ENCODE data around the gene ALDH1L1. TPM values are rescaled to one million over a fixed set of nuclear protein-coding genes. Genes with fewer than 3 reads are reported as not detected.

The ALDH1L1 gene
- total RNA-seq, 2 donors from 2014 or later, result 54.7 to 65.3 TPM

DNA sequence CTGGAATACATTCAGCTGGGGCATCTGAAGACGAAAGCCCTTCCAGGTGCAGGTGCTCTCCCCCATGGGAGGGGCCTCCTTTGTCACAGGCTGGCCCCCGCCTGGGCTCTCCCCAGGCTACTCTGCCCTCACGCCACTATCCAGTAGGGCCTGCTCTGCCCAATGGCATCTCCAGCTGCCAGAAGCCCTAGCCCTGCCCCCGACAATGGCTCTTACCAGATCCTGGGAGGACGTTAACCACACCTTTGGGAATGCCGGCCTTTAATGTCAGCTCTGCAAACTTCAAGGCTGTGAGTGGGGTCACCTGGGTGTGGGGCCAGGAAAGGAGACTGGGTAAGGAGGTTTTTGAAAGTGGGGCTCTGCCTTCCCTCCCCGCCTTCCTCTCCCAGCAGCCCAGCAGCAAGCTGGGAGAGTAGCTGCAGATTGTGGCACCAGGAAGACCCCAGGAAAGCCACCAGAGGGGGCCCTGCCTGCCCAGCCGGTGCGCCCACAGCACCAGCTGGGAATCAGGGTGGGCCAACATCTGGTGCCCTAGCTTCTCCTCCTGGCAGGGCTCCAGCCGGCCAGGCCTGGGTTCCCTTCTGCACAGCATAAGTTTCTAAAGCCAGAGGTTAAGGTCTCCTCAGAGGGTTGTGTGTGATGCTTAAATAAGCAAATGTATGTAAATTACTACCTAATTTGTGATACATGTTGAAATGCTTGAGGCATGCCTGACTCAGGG, 56.1 kb downstream of the ALDH1L1 start:
- Histone ChIP-seq H3K27me3 (no peaks in the 10 kb centered on the region), H3K27ac (no peak overlapping the region), H3K9me3 (no peaks in the 10 kb centered on the region), H3K36me3 (replicated peaks in 1 of 2; ENCODE audit: insufficient read depth in 1 of 2, low read depth in 2 of 2) (no peaks in the 10 kb centered on the region), H3K4me3 (no peak overlapping the region), H3K4me1 (peaks cover 4% of the 10 kb centered on the region)
- DNase-seq (peak; percentile 1 to 10 (median 7)), ATAC-seq (no peak)
- TF ChIP-seq POLR2A (IDR thresholded peaks at IDR 0.05), result no peak
- TF ChIP-seq, protein P1, sequence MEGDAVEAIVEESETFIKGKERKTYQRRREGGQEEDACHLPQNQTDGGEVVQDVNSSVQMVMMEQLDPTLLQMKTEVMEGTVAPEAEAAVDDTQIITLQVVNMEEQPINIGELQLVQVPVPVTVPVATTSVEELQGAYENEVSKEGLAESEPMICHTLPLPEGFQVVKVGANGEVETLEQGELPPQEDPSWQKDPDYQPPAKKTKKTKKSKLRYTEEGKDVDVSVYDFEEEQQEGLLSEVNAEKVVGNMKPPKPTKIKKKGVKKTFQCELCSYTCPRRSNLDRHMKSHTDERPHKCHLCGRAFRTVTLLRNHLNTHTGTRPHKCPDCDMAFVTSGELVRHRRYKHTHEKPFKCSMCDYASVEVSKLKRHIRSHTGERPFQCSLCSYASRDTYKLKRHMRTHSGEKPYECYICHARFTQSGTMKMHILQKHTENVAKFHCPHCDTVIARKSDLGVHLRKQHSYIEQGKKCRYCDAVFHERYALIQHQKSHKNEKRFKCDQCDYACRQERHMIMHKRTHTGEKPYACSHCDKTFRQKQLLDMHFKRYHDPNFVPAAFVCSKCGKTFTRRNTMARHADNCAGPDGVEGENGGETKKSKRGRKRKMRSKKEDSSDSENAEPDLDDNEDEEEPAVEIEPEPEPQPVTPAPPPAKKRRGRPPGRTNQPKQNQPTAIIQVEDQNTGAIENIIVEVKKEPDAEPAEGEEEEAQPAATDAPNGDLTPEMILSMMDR (IDR thresholded peaks at IDR 0.05), result no peak
- intact Hi-C loops (cut with DNase I), result no loop called here
- WGBS, 2 donors, result 55 to 79% methylated on average over 5 to 10 of the region's 10 CpGs

DNA sequence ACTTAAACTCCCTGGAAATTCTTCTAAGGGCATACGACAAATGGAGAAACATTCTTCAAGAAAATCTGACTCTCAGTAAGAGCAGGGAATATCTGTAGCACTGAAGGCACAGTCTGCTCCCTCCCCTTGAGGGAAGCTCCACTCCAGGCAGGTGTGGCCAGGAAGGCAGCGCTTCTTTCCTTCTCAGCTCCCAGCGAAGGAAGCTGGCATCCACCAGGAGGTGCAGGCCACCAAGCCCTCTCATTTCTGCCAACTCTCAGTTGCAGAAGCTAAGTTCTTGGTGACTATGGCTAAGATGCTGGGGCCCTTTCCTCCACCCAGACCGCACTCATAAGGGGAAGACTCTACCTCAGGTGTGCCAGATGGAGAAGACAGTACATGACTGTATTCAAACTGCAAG, 58.8 kb downstream of the ALDH1L1 start:
- TF ChIP-seq POLR2A (IDR thresholded peaks at IDR 0.05), result no peak
- TF ChIP-seq, protein P1 (IDR thresholded peaks at IDR 0.05), result no peak
- peak in 1 of 4 donors; percentile 2 for DNase-seq
- WGBS, 2 donors, result 83 to 98% methylated on average over 4 of the region's 4 CpGs
- H3K36me3 ChIP-seq (replicated peaks in 1 of 2; ENCODE audit: insufficient read depth in 1 of 2, low read depth in 2 of 2), result peaks cover 0 to 3% of the 10 kb centered on the region in 2 donors
- no peaks in the 10 kb centered on the region for H3K4me1 ChIP-seq
- no peaks in the 10 kb centered on the region for H3K27me3 ChIP-seq
- no peak for ATAC-seq
- H3K27ac ChIP-seq, result no peak overlapping the region
- no peak overlapping the region for H3K4me3 ChIP-seq
- no peaks in the 10 kb centered on the region for H3K9me3 ChIP-seq
- intact Hi-C loops (cut with DNase I), result no loop called here

DNA sequence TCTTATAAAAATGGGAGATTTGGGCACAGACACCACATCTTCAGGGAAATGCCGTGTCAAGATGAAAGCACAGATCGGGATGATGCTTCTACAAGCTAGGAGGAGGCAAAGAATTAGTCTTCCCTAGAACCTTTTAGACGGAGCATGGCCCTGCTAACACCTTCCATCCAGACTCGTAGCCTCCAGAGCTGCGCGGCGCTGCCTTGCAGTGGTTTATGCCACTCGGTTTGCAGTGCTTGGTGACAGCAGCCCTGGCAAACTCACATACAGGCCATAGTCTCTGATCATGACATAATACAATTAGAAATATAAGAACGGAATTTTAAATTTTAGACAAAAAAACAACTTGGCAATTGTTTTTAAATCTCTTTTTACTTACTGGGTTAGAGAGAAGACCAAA, 59.3 kb downstream of the ALDH1L1 start:
- TF ChIP-seq POLR2A (IDR thresholded peaks at IDR 0.05), result no peak
- TF ChIP-seq, protein P1 (IDR thresholded peaks at IDR 0.05), result no peak
- ATAC-seq, result no peak
- Histone ChIP-seq H3K27me3 (no peaks in the 10 kb centered on the region), H3K36me3 (replicated peaks in 1 of 2; ENCODE audit: insufficient read depth in 1 of 2, low read depth in 2 of 2) (peaks cover 3 to 5% of the 10 kb centered on the region in 2 donors), H3K27ac (no peak overlapping the region), H3K4me3 (no peak overlapping the region), H3K9me3 (no peaks in the 10 kb centered on the region), H3K4me1 (no peaks in the 10 kb centered on the region)
- 87 to 92% methylated on average over 9 of the region's 9 CpGs for WGBS, 2 donors
- DNase-seq, result peak in 1 of 4 donors; percentile 4
- intact Hi-C loops (cut with DNase I), result no loop called here

DNA sequence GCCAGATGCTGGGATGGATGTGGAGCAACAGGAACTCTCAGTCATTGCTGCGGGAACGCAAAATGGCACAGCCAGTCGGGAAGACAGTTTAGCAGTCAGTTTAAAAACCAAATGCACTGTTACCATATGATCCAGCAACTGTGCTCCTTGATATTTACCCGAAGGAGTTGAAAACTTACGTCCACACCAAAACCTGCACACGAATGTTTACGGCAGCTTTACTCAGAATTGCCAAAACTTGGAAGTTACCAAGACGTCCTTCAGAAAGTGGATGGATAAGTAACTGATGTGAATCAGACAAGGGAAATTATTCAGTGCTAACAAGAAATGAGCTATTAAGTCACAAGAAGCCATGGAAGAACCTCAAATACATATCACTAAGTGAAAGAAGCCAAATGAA, 60.4 kb downstream of the ALDH1L1 start:
- ATAC-seq, result no peak
- no peak for TF ChIP-seq POLR2A (IDR thresholded peaks at IDR 0.05)
- no peak for DNase-seq
- intact Hi-C loops (cut with DNase I), result no loop called here
- no peaks in the 10 kb centered on the region for H3K27me3 ChIP-seq
- H3K9me3 ChIP-seq, result no peaks in the 10 kb centered on the region
- WGBS, 2 donors, result 92 to 94% methylated on average over 8 of the region's 8 CpGs
- H3K36me3 ChIP-seq (replicated peaks in 1 of 2; ENCODE audit: insufficient read depth in 1 of 2, low read depth in 2 of 2), result peaks cover 4 to 5% of the 10 kb centered on the region in 2 donors
- no peak overlapping the region for H3K27ac ChIP-seq
- no peaks in the 10 kb centered on the region for H3K4me1 ChIP-seq
- no peak overlapping the region for H3K4me3 ChIP-seq

DNA sequence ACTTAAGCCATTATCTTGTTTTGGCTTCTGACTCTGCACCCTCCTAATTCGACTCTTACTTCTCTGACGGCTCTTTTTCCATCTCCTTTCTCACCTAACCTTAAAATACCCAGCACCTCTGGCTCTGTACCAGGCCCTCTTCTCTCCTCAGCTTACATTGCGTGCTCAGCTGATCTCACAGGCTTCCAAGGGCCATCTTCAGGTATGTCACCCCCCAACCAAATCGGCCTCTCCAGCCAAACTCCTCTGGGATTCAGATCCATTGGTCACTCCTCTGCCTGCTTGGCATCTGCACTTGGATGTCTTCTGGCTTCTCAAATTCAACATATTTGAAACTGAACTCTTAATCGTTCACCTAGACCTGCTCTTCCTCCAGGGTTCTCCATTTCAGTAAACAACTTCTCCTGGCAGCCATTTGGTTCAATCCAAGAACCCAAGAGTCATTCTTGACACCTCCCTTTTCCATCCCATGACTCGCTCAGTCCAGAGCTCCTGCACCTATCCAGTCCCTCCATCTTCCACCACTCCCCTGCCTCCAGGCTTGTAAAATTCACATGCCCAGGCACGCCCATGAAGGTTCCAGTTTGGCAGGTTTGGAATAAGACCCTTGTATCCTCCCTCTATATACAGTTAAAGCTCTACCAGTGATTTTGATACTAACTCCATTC, 61.2 kb downstream of the ALDH1L1 start:
- Histone ChIP-seq H3K4me3 (no peak overlapping the region), H3K27ac (no peak overlapping the region), H3K27me3 (no peaks in the 10 kb centered on the region), H3K4me1 (no peaks in the 10 kb centered on the region), H3K36me3 (replicated peaks in 1 of 2; ENCODE audit: insufficient read depth in 1 of 2, low read depth in 2 of 2) (peaks cover 4 to 5% of the 10 kb centered on the region in 2 donors), H3K9me3 (no peaks in the 10 kb centered on the region)
- 82 to 87% methylated on average over 7 of the region's 7 CpGs for WGBS, 2 donors
- intact Hi-C loops (cut with DNase I), result no loop called here
- TF ChIP-seq POLR2A (IDR thresholded peaks at IDR 0.05), result no peak
- TF ChIP-seq, protein P1 (IDR thresholded peaks at IDR 0.05), result no peak
- DNase-seq (peak in 2 of 4 donors; percentile 2 to 3), ATAC-seq (no peak)

Data from body of pancreas (tissue), 4 donors.